Pulmonary artery endothelial cell (primary cell): Measurements from ENCODE around the gene SLC9A7. TPM values are rescaled to one million over a fixed set of nuclear protein-coding genes. Genes with fewer than 3 reads are reported as not detected.

ENCODE experiments used
- DNase-seq: peaks from one replicate; pipeline ENCODE4 v3.0.0-alpha.2; 2011; ENCODE audit warnings: low read depth, low spot score
- total RNA-seq: library from RNA; depleted of rRNA; stranded (reverse); fragments of >200 nt; gene quantifications from 2 replicates; pipeline ENCODE4 v1.2.3, GENCODE V29; 2014

Gene SLC9A7
- total RNA-seq, 1 donor from 2014 or later = 35.6 TPM

DNA sequence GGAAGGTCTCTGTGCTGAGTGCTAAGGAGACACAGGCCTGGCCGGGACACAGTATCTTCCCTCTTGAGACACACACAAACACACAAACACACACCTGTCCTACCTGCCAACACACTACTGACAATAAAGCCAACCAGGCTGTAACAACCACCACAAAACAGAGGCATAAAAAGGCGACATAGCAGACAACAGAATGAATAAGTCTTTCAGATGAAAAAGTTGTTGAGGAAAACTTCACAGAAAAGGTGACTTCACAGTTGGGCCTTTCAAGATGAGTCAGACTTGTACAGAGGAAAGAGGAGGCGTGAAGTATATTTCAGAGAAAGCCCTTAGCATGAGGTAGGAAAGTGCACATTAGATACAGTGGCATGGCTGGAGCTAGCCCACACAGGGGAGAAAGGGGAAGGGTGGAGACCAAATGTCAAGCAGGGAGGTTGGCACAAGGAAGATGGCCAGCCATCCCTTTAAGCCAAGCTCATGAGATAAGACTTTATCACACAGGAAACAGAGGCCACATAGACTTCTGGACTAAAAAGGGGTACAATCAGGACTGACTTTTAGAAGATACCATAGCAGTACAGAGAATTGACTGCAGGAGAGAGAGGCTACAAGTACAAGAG lies 54.0 kb downstream of the SLC9A7 start:
- DNase-seq = no peak

DNA sequence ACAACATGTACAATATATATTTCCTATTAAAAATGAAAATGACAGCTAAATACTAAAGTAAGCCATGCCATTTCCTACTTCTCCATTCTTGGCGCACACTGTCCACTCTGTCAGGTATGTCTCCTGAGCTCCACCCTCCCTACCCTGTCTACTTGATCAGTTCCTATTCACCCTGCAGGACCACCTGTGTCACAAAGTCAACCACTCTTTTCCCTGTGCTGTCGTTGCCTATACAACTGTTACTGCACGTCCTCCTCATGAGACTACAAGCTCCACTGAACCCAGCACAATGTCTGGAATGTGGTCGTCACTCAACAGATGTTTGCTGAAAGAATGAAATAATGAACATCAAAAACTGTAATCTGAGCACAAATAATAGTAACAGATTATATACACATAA lies 54.9 kb downstream of the SLC9A7 start:
- no peak for DNase-seq

DNA sequence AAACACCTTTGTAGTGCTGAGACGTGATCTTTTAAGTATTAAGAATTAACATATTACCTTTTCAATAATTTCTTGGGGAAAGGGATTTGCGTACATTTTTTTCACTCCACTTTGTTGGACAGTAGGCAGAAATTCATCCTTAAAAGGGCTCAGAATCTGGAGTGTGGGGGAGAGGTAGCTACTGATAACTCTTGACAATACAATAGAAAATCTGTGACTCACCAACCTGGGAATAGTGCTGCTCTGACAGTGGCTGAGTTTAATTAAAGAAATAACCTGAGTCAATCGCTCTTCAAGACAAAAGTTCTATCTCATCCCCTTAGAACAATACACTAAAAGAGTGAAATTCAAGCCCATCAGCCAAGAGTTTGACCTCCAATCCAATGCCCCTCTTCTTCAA lies 60.2 kb downstream of the SLC9A7 start:
- DNase-seq = no peak

DNA sequence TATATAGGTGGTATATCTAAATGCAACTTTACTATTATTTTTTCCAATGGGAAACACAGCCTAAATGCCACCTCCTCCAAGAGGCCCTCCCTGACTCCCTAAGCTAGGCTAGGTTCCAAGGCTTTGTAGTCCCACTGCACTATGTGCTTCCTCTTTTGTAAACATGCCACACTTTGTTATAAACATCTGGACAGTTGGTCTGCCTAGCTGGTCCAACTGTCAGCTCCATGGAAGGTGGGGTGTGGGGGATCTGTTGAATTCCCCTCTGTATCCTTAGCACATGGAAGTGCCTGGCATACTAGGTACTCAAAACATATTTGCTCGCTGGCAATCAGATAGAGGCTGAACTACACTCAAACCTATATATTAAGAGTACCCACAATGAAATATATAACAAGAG lies 63.4 kb downstream of the SLC9A7 start:
- DNase-seq = no peak

DNA sequence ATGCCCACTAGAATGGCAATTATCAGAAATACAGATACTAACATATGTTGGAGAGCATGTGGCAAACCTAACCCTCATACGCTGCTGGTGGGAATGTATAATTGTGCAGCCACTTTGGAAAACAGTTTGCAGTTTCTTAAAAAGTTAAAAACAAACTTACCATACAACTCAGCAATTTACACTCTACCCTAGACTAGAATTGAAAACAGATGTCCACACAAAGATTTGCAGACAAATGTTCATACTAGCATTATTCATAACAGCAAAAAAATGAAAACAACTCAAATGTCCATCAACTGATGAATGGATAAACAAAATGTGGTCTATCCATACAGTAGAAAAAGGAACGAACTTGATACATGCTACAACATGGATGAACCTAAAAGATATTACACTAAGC lies 64.4 kb downstream of the SLC9A7 start:
- DNase-seq = no peak

DNA sequence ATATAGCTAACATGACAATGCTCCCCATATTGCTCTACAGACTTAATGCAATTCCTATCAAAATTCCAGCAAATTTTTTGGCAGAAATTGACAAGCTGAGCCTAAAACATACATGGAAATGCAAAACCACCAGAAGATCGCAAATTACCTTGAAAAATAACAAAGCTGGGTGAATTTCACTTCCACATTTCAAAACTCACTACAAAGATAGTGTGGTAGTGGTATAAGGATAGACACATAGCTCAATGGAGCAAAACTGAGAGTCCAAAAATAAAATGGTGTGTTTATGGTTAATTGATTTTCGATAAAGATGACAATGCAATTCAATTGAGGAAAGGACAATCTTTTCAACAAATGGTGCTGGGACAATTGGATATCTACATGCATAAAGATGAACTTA lies 65.8 kb downstream of the SLC9A7 start:
- DNase-seq = no peak

DNA sequence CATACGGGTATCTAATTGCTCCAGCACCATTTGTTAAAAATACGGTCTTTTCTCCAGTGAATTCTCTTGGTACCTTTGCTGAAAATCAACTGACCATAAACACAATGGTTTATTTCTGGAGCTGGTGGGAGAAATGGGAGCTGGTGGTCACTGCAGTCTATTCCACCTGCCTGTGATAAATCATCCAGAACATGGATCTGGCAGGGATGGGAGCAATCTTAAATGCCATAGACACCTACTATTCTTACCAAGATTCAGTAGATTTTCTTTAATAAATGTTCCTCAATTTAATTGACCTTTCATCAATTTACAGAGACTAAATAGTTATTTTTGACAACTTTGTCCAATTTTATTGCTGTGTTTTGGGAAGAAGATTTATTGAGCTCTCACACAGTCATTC lies 68.1 kb downstream of the SLC9A7 start:
- no peak for DNase-seq

DNA sequence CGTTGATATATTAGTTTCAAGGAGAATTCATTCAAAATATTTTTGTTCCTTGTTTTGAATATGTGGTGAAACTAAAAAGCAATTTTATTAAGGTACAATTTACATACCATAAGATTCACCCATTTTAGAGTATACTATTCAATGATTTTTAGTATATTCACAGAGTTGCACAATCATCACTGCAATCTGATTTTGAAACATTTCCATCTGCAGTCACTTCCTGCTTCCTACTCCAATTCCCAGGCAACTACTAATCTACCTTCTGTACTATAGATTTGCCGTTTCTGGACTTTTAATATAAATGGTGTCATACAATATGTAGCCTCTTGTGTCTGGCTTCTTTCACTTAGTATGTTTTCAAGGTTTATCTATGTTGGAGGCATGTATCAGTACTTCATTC lies 71.3 kb downstream of the SLC9A7 start:
- DNase-seq = no peak

DNA sequence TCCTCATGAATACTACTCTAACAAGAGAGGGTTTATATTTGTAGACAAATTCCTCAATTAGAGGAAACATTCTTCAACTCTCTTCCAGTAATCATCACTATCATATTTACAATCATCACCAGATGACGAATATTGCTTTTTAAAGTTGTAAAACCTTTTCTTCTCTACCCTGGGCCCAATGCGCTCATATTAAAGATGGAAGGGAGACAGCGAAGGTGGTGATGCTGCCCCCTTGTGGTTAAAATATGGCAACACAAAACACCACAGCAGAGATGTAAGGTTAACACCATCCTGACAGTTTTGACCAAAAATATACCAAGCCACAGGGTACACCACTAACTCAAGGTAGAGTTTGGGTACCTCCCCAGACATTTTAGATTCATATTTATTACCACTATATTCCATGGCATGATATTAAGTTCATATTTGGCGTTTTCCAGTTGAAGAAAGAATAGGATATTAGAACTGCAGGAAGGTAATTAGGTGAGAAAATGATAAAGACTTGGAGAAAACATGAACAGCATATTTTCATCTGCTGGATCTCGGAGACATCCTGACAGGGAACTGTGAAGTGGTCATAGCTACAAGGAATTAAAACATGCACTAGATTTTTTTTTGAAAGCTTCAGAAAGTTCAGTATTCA lies 72.8 kb downstream of the SLC9A7 start:
- DNase-seq = no peak

DNA sequence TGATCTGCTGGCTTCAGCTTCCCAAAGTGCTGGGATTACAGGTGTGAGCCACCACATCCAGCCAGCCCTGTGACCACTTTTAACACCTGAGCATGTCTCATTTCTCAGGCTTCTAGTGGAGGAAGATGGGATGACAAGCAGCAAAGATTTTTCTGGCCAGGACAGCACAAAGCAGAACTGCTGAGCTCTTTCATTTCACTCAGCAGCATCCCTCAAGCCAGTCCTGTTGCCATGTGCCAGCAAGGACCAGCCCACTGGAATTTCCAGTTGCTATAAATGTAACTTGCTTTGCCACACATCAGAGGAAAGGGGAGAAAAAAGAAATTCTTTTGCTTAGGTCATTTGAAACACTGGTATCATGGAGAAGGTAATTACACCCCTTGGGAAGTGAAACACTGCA lies 75.9 kb downstream of the SLC9A7 start:
- no peak for DNase-seq

DNA sequence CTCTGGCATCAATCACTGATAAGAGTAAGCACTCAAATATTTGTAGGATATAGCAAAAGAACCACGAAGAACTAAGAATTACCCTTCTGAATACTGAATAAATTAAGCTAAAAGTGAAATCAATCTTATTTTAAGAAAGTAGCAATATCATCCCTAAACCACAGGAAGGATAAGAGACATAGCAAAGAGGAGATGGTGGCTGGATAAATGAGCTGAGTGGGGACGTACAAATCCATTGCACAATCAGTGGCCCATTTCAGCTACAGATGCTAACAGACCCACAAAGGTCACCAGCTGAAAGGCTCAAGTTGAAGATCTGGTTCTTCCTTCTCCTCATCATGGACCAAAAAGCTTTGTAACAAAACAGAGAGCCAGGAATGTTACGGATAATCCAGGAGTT lies 77.1 kb downstream of the SLC9A7 start:
- DNase-seq = no peak

DNA sequence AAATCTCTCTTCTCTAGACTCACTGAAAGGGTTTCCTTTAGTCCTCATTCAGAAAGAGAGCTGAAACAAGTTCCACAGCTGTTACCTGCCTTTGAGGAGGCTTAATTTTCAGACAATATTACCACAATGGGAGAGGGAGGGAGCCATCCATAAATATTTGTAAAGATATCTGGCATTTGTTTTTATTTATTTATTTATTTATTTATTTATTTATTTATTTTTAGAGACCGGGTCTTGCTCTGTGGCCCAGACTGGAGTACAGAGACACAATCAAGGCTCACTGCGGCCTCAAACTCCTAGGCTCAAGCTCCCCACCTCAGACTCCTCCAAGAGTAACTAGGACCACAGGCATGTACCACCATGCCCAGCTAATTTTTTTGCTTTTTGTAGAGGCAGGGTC lies 80.7 kb downstream of the SLC9A7 start:
- no peak for DNase-seq

DNA sequence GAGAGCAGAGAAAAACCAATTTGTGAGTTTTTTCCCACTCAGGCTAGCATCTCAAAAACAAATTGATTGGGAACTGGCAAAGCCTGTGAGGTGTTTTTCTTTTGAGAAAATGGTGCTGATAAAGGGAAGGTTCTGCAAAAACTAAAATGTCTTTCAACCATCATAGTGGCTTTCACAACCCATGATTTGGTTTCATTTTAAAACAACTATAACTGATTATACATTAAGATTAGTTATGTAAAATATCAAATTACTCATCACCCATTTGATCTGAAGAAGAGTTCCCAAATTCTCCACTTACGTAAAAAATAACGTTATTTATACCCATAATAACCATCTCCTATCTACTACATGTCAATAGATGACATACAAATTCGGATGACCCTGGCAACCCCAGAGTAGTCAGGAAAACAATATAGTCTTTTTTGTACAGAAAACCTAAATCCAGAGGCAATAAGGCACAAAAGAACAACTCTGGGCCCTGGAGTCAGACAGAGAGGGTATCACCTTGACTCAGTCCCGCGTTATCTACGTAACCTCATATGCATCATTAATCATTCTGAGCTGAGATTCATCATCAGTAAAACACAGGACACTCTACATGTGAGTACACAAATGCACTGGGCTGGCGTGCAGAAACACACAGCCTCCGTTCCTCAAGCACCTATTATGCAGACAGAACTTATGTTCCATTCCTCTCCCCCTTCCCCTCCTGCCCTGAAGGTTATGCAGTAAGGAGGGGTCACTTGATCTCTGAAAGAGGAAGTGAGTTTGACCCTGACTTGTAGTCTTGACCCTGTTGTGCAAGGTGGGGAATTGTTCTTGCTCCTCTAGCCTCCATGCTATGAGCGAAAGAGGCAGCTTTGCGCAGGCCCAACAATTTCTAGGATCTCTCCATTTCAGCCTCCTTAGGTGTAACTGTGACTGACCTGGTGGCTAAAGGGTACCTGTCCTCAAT lies 82.2 kb downstream of the SLC9A7 start:
- no peak for DNase-seq

DNA sequence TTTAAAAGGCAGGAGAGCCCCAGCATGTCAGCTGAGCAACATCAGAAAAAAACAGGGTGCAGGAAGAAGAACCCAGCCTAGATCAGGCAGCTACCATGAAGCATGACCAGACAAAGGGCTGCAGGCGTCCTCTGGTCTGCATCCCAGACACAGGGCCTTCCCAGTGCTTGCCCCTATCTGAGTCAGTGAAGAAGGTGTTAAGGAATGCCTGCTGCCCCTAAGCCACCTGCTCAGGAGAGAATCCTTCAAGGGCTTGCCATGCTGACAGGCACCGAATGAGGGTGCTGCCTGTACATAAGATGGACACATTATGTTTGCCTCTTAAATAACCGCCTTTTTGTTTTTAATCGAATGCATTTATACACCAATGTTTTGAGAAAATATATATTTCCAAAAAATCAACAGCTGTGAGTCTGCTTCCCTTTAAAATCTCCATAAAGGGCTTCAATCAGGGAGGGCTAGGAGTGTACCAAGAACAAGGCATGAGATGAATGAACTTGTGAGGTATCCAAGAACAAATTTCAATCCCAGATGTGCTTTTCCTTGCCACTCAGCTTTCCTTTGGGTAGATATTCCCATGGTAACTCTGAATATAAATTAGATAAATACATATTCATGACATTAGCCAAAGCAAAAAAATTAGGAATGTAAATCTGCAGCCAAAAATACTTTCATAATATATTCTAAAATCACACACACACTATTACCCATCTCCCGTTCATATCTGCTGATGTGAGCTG lies 85.1 kb downstream of the SLC9A7 start:
- DNase-seq = no peak

DNA sequence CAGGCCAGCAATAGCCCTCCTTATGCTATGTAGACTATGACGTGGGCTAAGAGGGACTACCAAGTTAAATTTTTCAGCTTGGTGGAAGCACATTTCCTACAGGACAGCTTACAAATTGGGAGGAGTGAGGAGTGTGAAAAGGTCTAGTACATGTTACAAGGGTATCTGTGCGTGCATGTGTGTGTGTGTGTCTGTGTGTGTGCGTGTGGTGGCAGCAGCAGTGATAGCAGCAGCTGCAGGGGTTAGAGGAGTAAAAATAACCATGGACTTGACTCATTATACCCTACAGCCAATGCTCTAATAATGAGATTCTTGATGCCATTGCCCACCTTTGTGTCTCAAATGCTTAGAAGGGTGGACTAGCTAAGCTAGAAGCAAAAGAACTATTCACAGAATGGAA lies 88.6 kb downstream of the SLC9A7 start:
- no peak for DNase-seq

DNA sequence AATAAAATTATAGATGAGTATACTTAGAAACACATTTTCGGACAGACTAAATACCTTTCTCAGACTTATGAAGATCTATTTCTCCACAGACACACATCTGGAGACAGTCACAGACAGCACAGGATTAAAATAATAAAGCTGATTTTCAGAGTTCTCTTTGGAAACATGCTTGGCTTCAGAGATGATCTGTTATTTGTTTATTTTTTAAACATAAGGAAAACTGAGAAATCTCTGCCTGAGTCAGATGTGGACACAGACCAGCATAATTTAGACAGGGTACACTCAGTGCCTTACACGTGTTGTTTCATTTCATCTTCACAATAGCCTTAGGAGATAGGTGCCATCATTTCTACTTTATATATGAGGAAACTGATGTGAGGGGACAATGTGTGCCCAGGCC lies 92.1 kb downstream of the SLC9A7 start:
- no peak for DNase-seq

DNA sequence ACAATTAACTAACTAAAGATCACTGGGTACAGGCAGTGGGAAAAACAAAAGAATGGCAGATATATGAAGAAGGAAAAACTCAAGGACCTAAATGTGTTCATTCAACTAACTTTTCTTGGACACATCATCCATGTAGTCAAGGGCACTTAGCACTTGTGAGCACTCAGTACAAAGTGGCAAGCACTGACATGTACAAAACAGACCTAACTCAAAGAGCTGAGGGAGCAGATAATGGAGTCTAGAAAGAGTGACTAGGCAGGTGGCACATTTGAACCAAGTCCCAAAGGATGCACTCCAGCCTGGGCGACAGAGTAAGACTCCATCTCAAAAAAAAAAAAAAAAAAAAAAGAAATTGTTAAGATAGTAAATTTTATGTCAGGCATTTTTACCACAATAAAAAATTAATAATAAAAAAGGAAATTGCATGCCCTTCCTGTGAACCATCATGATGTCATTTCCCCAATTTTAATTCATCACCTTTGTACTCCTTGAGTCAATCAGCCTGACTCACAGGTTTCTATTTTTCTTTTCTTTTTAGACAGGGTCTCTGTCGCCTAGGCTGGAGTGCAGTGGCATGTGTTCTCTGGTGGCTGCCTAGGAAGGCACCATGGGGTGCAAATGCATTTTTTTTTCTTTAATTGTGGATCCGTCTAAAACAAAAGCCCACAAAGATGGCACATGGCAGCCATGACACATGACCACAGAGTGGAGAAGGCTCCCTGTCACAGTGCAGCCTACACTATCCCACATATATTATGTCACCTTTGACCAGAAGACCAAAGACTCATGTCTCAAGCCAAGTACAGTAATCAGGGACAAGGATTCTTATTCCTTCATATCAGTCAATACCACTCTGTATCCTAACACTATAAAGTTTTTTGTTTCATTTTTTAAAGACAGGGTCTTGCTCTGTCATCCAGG lies 93.4 kb downstream of the SLC9A7 start:
- DNase-seq = no peak

DNA sequence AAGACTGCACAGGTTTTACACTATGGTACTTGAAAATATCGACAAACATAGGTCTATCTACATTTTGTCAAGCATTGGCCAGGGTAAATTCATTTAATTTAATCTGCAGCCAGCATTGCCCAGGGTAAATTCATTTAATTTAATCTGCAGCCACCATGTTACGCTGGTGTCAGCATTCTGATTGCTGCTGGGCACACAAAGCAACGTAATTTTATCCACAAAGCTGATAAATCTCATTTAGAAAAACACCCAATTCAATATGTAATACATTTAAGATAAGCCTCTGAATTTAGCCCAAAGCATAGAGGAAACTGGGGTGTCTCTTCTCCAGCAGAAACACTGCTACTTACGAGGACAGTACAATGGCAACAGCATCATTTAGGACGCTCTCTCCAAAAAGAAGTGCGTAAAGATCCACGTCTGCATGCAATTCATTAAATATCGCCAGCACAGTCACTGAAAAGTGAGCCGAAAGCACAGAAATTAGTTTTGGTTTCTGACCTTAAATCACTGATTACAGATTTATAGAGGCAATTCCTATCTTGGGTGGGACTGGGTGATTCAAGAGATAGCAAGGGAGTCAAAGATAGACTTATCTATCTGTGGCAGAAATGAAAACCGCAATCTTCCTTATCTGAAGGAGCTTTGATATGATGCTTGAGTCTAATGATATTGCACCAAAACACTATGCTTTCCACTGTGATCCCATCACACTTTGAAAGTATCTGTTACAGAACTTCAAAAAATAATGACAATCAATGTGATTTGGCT lies 96.5 kb downstream of the SLC9A7 start:
- no peak for DNase-seq

DNA sequence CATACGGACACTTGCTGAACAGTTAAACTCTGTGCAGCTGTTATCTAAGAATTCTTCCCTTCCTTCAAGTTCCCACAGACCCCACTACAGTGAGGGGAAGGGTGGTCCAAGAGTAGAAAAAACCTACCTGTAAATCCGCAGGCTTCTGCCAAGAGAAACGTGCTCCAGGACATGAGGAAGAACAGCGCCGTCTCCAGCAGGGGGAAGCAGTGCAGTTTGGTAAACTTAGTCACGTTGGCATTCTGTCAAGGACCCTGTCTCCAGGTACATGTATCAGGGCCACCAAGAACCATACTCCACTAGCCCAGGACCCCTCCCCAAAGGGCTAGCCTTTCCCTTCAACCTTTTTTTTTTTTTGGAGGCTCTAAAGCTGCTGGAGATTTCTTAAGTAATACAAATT lies 105.4 kb downstream of the SLC9A7 start:
- DNase-seq = no peak
